Islet precursor cell (in vitro differentiated cells): ENCODE measurements around the gene ABCC11.
"Not testable (repeated sequence)": the region's sequence is repeated elsewhere in the genome, so short reads cannot be mapped to it uniquely, and the experiment has no call there.

Source experiments
- DNase-seq: peaks from one replicate; pipeline ENCODE4 v3.0.0-alpha.2; 2018

ABCC11 gene

DNA sequence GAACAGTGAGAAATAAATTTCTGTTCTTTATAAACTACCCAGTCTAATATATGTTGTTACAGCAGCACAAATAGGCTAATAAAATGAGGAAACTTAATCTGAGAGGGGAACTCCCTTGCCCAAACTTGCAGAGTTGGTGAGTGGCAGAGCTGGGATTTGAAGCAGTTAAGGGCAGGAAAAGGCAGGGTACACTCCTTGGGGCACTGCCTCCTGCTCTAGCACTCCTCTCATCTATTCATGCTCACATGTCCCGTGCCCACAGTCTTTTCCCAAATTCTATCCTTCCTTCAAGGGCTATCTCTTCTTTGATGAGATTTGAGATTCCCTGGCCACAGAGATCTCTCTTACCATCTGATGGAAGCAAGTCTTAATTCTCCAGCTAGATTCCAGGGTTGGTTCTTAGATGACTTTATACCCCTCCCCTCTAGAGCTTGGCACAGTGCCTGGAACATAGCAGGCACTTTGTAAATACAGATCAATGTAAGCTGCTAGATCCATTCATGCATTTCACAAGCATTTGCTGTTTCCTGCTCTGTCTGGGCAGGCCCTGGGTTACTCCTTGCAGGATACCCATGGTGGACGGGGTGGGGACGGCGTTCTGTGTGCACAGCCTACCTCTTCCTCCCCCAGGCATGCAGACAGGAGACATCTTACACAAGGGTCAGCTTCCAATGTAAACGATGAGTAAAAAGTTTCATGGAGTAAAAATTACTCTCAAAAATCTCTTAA, 52.3 kb downstream of the ABCC11 start:
- no peak for DNase-seq

DNA sequence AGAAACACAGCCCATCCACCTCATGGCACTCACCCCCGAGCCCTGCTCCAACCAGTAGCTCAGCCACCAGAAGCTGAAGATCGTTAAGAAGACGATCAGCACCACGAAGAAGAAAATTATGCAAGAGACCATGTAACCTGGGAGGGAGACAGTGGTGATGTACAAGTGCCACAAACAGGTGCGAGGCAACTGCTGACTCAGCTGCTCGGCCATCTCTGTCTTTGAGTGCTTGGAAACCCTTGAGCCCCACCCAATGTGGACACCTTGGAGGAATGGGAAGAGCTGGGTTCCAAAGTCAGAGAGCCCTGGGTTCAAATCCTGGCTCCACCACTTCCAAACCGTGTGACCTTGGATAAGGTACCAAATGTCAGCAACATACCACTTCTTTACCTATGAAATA, 53.5 kb downstream of the ABCC11 start:
- no peak for DNase-seq

DNA sequence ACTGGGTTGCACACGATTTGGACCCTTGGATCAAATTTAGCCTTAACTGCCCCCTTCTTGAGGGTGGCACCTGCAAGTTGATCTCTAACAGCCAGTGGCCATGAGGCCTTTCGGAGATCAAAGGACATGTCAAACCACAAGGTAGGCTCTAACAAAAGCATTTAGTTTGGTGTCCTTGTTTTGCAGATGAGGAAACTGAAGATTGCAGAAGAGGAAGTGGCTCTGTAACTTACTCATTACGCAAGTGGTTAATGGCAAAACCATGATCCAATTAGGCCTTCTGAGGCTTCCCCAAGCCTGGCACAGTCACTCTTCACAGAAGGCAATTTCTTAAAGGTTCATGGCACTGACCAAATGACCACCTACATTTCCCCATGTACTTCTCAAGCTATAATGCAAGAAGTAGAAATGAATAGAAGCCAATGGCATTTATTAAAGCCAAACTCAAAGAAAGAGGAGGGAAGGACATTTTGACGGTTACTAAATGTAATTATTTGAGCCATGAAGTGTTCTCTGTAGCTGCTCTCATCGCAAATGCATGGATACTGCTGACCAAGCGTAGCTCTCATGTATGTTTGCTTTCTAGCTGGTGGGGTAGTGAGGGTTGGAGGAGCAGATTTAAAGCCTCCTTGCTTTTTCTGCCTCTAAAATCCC, 58.8 kb downstream of the ABCC11 start:
- DNase-seq, result no peak

DNA sequence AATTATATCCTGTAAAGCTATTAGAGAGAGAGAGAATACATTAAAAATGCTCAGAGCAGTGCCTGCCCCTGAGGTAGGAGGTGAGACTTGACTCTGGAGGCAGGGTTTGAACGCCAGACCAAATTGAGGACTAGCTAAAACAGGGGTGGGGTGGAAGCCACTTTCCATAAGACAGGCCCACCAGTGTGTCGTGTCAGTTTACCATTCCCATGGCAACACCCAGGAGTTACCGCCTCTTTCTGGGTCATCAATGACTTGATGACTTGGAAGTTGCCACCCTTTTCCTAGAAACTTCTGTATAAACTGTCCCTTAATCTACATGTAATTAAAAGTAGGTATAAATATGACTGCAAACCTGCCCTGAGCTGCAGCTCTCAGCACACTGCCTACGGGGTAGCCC, 59.6 kb downstream of the ABCC11 start:
- no peak for DNase-seq

DNA sequence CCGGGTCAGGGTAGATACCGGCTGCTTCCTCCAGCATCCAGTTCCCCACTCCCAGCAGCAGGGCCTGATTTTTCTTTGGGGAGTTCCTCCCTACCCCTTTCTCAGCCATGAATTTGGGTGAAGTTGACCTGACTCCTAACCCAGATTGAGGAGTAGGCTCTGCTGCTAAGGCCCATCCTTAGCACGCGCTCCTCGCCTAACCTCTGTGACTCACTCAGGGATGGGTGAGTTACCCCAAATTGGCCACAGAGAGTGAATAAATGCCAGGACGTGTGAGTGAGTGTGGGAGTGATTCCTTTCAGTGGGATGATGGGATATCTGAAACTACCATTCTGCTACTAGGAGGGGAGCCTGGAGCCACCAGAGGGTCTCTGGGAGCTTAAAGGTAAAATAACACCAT, 62.7 kb downstream of the ABCC11 start:
- DNase-seq, result no peak

DNA sequence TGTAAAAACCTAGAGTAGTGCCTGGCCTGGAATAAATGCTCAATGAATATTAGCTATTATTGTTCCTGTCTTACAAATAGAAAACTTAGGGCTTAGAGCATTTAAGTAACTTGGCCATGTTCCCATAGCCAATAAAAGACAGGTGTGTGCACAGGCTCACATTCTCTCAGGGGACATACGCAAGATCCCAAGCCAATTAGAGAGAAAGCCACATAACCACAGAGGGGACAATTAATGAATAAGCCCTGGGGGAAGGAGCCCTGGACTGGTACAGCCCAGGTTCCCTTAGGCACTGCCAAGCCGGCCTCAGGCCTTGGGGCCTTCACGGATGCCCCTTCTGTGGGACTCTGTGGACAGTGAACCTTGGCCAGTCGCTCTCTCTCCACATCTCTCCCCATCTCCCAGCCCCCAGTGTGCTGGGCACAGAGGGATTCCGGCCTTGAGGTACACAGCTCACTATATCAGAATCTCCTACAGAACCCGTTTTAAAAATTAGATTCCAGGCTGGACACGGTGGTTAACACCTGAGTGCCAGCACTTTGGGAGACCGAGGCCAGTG, 64.3 kb downstream of the ABCC11 start:
- DNase-seq, result no peak

DNA sequence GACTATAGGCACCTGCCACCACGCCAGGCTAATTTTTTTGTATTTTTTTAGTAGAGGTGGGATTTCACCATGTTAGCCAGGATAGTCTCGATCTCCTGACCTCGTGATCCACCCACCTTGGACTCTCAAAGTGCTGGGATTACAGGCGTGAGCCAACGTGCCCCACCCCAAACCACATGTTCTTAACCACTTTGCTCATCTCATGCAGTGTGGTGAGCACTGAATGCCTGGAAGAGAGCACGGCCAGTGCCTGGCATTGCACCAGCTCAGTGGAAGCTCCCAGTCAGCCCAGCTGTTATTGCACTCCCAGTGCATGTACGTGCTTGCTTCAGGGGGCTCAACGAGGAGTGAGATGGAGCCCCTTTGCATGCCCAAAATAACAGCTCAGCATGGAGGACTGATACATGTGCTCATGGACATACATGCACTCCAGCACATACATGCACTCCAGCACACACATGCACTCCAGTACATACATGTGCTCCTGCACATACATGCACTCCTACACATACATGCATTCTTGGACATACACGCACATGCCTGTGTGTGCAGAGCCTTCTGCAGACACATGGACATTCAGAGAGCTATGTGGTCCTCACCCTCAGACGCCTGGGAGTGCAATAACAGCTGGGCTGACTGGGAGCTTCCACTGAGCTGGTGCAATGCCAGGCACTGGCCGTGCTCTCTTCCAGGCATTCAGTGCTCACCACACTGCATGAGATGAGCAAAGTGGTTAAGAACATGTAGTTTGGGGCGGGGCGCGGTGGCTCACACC, 65.4 kb downstream of the ABCC11 start:
- not testable (repeated sequence) for DNase-seq

DNA sequence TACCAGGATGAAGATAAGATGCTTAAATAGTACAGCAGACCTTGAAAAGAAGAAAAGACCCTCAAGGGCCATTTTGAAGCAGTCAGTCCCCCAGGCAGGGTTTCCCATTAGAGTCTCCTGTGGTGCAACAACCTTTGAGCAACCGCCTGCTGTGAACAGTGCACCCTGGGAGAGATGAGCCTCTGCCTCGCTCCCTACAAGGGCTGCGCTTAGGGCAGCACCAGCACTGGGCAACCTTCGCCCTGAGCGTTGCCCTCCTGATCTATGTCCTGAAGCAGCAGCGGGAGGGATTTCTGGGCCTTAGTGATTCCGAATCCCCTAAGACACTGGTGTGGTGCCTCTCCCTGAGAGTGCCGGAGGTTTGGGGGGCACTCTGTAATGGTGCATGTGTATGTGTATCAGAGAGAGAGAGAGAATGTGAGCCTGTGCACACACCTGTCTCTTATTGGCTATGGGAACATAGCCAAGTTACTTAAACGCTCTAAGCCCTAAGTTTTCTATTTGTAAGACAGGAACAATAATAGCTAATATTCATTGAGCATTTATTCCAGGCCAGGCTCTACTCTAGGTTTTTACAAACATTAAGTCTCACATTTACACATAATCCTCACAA, 66.4 kb downstream of the ABCC11 start:
- DNase-seq, result no peak

DNA sequence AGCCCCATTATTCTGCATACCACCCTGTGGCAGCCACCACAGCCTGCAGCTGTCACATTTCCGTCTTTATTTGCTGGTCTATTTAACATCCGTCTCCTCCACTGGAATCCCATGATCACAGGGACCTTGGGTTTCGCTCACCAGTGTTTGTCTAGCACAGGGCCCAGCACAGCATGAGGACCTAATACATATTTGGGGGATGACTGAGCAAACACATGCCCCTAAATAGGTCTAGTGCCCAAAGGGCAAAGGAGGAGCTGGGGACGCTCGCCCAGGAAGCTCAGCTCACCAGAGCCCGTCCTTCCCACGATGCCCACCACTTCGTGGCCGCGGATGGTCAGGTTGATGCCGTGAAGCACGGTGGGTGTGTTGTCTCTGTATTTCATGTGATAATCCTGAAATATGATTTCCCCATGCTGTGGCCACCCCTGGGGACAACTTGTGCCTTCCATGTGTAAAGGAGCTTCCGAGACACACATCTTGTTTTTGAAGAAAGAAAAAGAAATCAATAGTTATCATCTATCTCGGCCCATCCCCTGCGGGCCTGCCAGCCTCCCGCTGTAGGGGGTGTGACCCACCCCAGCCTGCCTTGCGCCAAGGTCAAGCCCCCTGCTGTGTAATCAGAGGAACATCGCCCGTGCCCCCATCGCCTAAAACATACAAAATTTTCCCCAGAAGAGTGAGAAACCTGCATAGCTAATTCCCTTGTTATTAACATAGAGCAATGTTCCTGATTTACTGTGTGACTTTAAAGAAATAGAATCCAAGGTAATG, 70.5 kb downstream of the ABCC11 start:
- DNase-seq, result no peak

DNA sequence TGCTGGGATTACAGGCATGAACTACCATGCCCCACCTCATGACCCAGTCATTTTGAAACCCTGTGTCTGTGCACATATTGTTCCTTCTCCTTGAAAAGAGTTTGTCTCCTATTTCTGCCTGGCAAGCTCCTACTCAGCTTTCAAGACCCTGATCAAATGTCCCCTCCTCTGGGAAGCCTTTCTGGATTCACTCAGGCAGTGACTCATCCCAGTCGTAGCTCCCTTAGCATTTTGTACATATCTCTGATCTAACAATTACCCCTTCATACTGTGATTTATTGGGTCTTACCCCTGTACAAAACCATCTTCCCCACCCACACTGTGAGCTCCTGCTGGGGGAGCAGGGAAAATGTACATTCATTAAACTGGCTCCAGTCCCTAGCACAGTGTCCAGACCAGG, 73.5 kb downstream of the ABCC11 start:
- DNase-seq, result no peak

DNA sequence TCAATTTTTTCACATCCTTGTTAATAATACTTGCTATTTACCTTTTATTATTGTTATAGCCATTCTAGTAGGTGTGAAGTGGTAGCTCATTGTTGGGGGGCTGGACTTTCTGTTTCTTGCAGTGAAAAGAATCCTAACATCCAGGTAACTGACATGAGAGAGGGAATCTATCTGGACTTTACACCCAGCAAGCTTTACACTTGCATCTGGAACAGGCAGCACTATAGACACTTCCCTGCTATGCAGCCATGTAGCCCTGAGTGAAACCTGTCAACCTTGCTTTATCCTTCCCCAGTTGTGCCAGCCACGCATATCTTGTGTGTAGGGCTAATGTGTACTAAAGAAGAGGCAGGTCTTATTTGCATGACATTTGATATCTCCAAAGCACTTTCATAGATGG, 74.7 kb downstream of the ABCC11 start:
- no peak for DNase-seq

DNA sequence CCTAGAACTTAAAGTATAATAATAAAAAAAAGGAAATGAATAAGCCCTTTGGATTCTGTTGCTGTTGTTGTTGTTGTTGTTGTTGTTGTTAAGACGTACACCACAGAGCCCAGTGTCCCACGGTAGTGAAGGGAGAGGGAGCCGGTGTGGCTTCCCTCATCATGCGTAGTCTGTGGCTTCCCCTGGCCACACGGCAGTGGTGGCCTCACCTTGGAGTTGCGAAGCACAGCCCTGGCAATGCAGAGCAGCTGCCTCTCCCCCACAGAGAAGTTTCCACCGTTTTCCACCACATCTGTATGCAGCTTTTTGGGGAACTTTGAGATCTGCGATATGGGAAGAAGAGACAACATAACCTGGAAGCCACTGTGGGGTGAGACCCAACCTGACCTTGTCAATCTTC, 77.4 kb downstream of the ABCC11 start:
- no peak for DNase-seq

DNA sequence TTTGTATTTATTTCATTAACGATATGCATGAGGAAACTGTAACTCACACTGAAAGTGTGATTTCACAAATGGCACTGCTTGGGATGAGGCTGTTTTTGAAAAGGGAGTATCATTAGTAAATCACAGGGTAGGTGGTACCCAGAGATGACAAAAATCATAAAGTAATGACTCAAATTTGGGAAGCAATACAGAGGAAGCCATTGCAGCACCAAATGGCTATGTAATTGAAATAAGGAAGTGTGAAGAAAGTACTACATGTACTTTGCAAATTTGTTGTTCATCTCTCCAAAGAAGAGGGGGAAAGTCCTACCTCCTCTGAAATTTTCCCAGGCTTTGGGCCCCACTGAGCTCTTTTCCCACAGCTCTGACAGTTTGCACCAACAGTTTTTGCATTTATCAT, 79.3 kb downstream of the ABCC11 start:
- no peak for DNase-seq

DNA sequence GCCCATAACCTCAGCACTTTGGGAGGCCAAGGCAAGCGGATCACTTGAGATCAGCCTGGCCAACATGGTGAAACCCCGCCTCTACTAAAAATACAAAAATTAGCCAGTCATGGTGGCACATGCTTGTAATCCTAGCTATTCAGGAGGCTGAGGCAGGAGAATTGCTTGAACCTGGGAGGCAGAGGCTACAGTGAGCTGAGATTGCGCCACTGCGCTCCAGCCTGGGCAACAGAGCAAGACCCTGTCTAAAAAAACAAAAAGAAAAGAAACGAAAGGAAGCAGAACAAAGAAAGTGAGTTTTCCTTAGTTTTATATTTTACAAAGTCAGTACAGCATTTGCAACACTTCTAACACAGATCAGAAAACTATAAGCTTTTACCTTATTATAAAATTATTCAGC, 80.7 kb downstream of the ABCC11 start:
- not testable (repeated sequence) for DNase-seq

DNA sequence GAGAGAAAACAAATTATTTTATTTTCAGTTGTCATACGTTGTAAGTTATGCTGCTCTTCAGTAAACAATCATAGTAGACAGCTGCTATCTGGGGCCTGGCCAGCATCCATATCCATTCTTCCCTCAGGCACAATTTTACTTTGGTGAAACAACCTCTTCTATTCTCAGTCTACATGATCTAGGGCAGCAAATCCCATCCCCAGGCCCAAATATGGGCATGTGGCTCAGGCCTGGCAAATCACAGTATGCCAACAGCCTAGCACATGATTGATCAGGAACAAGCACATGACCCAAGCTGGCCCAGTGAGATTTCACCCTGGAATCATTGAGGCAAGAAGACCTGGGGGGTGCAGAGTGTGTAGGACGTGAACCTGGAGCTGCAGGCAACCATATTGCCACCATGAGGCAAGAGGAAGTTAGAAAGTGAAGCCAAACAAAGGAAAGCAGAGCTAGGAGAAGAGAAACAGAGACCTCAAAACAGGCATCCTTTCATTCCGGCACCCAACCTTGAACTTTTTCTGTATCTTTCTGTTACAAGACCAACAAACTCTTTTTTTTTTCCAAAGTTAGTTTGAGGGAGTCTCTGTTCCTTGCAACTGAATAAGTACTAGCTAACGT, 81.3 kb downstream of the ABCC11 start:
- DNase-seq, result no peak

DNA sequence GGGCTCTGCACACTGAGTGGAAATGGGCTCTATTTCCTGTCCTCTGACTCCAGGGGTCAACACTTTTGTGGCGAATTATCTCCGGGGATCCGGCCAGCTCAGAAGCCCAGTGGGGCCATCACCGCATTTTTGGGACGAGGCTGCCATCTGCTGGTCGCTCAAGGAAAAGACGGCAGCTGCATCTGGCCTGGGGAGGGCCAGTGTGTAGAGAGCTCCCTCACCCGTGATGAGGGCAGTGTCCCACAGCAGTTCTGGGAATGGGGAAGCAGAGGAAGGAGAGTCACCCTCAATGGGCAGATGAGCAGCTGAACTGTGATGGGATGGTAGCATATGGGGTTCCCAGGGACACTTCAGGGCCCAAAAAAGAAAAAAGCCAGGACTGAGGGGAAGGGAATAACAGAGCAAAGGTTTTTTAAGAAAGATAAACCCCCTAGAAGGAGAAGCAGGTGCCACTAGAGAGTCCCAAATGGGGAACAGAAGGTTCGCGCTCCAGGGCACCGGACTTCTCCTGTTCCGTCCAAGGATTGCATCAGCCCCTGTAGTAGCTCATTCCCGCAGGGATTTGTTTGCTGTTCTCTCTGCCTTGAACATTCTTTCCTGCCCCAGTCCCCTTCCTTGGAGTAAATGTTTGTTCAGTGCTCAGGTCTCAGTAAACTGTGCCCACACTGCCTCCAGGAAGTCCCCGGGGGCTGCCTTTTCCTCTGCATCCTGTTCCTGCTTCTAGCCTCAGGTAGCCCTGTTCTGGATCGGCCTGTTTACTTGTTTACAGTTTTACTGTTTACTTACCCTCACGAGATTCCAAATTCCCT, 82.2 kb downstream of the ABCC11 start:
- peak; percentile 88 for DNase-seq

DNA sequence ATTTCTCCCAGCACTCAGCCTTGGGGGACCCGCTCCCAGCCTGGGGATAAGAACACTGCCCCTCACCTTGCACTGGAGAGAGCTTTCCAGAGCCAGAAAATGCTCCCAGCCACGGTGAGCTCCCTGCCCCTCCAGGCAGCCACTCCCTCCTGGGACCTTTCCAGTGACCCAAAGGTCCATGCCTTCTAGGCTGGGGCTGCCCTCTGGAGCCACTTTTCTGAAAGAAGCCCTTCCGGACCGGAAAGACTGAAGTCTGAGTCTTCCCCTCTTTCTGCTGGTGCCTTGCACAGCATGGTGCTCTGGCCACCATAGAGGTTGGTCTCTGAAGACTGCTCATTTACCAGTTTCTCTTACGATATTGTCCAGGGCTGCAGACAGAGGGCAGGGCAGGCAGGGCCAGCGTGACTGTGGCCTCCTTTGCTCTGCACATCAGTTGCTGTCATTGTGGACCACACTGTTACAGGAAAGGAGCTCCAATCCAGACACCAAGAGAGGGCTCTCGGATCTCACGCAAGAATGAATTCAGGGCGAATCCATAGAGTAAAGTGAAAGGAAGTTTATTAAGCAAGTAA, 84.4 kb downstream of the ABCC11 start:
- no peak for DNase-seq

DNA sequence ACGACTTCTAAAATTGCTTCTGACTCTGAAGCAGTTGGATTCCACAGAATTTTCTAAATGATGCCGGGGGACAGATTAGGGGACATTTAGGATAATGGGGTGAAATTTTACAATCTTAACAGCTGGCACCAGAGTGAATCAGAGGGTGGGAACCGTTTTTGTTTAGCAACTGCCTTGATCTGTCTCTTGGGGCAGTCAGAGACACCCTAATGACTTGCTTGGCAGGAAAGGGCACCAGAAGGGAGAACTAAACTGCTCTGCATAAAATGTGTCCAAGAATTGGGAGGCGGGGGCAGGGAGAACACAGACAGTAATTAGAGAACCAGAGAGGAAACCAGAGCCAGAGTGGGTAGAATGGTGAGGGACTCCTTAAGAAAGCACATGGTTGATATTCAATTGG, 85.4 kb downstream of the ABCC11 start:
- peak; percentile 25 for DNase-seq

DNA sequence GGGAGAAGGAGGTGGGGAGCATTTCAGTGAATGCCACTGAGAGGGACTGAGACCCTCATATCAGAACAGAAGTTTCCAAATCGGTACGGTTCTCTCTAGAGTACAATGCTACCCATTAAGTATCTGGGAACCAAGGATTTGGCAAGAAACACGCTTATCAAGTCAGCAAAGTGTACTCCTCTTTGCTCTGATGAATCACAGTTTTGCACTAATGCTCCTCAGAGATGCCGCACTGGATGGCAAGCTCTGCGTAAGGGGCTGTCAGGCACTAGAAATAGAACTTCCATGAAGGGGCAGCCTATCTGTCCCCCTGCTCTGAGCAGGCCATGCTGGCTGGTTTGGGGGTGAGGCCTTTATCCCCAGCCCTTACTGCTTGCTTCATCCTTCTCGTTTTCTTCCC, 86.8 kb downstream of the ABCC11 start:
- DNase-seq, result no peak

DNA sequence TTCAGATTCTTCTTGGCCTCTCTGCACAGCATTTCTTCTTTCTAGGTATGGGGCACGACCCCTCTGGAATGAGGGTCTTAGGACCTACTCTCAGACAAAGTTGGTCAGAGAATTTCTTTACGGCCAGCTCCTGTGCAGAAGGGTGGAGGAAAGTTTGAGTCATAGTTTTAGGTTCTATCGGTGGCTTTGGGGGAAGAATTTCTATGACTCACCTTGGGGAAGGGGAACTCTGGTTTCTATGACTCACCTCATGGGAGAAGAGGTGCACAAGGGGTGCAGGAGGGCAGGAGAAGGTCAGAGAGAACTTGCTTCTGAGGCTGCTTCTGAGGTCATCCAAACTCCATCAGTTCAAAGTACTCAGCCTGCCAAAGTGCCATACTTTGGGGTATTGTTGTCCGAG, 89.0 kb downstream of the ABCC11 start:
- DNase-seq, result peak; percentile 72

DNA sequence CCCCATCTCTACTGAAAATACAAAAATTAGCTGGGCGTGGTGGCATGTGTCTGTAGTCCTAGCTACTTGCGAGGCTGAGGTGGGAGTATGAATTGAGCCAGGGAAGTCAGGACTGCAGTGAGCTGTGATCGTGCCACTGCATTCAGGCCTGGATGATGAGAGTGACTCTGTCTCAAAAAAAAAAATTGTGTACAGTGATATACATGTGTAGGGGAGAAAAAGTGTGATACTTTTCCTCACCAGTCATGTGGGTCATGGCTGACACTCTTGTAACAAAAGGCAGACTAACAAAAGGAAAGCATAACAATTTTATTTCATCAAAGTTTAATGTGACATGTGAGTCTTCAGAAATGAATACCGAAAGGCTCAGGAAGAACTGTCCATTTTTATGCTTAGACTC, 89.5 kb downstream of the ABCC11 start:
- no peak for DNase-seq
